Endometrial microvascular endothelial cells (primary cell): Measurements from ENCODE around the gene BEGAIN. TPM values are rescaled to one million over a fixed set of nuclear protein-coding genes. Genes with fewer than 3 reads are reported as not detected.

Experiments
- in situ Hi-C: cut with HindIII; loops from 2 replicates; pipeline ENCODE4 v1.10.0; 2017; ENCODE audit warnings: low sequenced_read_pairs, low pct_unique_long_range_greater_than_20kb; ENCODE audit errors: inconsistent ontology term
- total RNA-seq: library from RNA; depleted of rRNA; stranded (reverse); fragments of >200 nt; gene quantifications from one replicate; pipeline ENCODE4 v1.2.3, GENCODE V29; 2015; ENCODE audit errors: inconsistent ontology term

The BEGAIN gene
- total RNA-seq, 1 donor from 2014 or later = not detected

- in situ Hi-C loops = no loop called here
Measured at GRCh38 chr14:100586403-100587085, 673 bp downstream of the BEGAIN start.

- in situ Hi-C loops = no loop called here
Measured at GRCh38 chr14:100586153-100586402, 1.1 kb downstream of the BEGAIN start.

- in situ Hi-C loops = no loop called here
Measured at GRCh38 chr14:100585448-100586152, 1.6 kb downstream of the BEGAIN start.

- in situ Hi-C loops = no loop called here
Measured at GRCh38 chr14:100584056-100585031, 2.9 kb downstream of the BEGAIN start.

GRCh38 chr14:100583245-100583644 lies 4.0 kb downstream of the BEGAIN start:
- in situ Hi-C loops = no loop called here

- in situ Hi-C loops = no loop called here
Measured at GRCh38 chr14:100582496-100583165, 4.6 kb downstream of the BEGAIN start.

- in situ Hi-C loops = no loop called here
Measured at GRCh38 chr14:100581228-100582145, 5.7 kb downstream of the BEGAIN start.

- in situ Hi-C loops = no loop called here
Measured at GRCh38 chr14:100580316-100581227, 6.6 kb downstream of the BEGAIN start.

GRCh38 chr14:100578552-100578951 lies 8.7 kb downstream of the BEGAIN start:
- in situ Hi-C loops = no loop called here

GRCh38 chr14:100577986-100578431 lies 9.2 kb downstream of the BEGAIN start:
- in situ Hi-C loops = no loop called here

- in situ Hi-C loops = no loop called here
Measured at GRCh38 chr14:100577321-100577985, 9.8 kb downstream of the BEGAIN start.

GRCh38 chr14:100576091-100577085 lies 10.8 kb downstream of the BEGAIN start:
- in situ Hi-C loops = no loop called here

GRCh38 chr14:100575266-100575995 lies 11.8 kb downstream of the BEGAIN start:
- in situ Hi-C loops = no loop called here

- in situ Hi-C loops = no loop called here
Measured at GRCh38 chr14:100574642-100575031, 12.6 kb downstream of the BEGAIN start.
